Daoy (cell line): ENCODE results near the gene CPEB4. TPM values are rescaled to one million over a fixed set of nuclear protein-coding genes. Genes with fewer than 3 reads are reported as not detected.

ENCODE experiments used
- DNase-seq: peaks from one replicate; pipeline ENCODE4 v3.0.0-alpha.2; 2015; ENCODE audit warnings: low read depth
- total RNA-seq: library from RNA; depleted of rRNA; stranded (reverse); fragments of >200 nt; shearing (Covaris generic); gene quantifications from 2 replicates; pipeline ENCODE4 v1.2.3, GENCODE V29; 2014

The CPEB4 gene
- total RNA-seq, 1 experiment from 2014 or later, result 21.4 TPM

DNA sequence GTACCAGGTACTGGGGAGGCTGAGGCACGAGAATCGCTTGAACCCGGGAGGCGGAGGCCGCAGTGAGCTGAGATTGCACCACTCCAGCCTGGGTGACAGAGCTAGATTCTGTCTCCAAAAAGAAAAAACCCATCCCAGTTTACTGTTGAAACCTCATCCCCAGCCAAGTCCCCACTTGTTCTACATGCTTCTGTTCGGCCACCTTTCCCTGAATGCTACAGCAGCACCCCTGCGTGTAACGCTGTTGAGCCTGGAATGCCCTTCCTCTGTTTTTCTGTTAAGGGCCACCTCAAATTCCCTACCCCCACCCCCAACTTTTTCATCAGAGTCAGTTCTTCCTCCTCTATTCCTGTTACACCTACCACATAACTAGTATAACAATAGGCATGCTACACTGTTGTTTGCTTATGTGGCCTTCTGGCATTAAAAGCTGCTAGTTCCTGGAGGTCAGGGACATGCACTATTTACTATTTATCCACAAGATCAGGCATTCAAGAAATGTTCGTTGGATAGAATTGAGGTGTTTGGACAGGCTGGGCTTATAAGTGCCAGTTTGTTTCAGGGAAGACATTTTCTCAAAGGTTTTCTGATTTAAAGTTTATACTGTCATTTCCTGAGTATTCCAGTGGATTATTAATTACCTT is 53.7 kb downstream of the CPEB4 start:
- no peak for DNase-seq

DNA sequence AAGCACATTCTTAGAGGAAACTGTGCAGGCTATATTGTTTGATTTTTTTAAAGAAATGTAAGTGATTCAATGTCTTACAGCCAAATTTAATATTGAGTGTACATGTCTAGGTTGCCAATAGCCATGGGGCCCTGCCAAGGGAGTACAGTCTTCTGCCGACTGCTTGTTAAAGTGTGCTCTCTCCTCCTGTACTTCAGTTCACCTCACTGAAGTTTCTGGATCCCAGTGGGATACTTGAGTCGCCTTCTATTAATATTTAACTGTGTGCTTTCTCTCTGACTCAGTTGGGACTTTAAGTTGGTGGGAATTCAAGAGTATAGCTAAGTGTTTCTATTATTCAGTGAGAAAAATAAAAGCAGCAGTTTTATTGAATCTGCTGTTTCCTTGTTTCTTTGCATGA is 56.4 kb downstream of the CPEB4 start:
- DNase-seq, result no peak

GRCh38 chr5:173945160-173945559 is 57.0 kb downstream of the CPEB4 start:
- no peak for DNase-seq

GRCh38 chr5:173946323-173946722 is 58.2 kb downstream of the CPEB4 start:
- DNase-seq, result no peak

DNA sequence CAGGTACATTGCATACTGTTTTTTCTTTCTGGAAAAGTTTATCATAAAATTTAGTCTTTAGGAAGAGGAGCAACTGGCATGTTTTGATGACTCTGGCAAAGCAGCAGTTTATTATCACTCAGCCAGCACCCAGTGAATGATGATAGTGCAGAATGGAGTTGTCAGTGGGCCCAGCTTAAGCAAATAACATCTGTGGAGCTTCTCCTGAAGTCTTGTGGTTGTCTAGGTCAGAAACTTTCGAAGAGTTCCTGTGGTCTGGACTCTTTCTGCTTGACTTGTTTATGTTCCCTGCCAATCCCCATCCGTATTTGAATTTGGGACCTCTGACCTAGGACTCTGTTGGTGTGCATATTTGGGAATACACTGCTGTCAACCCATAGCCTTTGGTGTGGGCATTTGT is 62.7 kb downstream of the CPEB4 start:
- no peak for DNase-seq

GRCh38 chr5:173953528-173954090 is 65.5 kb downstream of the CPEB4 start:
- no peak for DNase-seq

DNA sequence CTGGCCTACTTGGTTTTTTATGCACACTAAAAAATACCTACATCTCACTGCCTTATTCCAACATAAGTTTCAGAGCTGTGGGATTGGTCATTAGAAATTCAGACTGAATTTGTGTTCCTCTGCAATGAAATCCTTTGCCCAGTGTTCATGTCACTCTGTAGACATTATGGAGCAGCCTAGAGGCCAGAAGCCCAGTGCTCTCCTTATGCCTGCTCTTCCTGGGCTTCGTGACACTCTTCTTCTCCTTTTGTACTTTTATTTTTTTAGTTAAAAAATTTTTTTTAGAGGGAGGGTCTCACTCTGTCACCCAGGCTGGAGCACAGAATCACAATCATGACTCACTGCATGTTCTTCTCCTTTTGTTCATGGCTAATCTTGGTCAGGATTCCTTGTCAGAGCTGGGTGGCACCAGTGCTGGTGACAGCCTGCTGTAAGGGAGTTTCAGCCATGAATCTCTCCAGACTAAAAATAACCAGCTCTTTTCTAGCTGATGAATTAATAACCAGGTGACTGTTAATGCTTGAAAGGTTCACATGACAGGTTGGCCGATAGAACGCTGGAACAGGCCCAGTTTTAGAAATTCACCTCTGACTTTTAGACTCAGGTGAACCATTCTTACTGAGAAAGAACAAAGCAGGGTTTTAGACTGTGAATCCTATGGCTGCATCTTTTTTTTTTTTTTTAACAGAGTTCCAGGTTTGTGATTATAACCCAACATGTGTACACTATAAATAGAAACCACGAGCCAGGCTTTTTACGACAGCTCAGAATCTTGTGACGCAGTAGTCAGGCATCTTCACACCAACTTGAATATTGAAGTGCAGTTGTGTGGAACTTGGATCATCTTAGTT is 66.7 kb downstream of the CPEB4 start:
- no peak for DNase-seq

DNA sequence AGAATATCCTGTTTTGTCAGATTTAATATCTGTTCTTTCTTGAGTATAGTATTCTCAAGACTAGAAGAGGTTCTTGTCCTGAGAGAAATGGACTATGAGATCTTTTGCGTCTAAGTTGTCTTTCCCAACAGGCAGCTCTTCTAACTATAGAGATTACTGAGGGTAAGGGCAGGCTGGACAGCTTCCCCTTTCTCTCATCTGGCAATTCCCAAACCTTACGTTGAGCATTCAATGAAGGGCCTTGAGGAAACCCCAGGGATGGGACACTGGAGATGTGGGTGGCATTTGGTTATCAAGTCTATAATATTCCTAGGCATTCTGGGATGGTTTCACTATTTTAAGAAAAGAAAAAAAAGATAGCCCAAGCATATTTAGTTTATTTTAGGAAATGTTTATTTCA is 72.8 kb downstream of the CPEB4 start:
- no peak for DNase-seq

GRCh38 chr5:173961418-173961817 is 73.3 kb downstream of the CPEB4 start:
- no peak for DNase-seq

DNA sequence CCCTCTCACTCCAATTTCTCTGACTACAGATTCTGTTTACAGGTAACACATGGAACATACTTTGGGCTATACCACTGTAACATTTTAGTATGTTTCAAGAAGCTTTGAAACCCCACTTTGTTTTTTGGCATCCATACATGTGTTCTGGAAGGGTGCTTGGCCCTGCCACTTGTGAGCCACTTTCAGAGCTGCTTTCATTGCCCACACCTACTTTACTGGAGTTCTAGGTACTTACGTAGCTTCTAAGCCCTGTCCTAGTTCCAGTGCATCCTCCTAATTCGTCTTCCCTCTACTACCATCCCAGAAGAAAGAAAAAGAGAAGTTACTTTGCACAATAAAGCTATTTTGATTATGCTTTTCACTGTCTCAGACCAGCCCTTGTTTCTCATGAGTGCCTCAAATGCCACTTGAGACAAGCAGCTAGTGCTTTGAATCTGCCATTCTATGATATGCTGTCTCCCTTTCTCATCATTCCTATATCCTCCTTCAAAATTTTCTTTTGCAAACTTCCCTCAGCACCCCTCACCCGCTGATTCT is 74.4 kb downstream of the CPEB4 start:
- DNase-seq, result no peak

DNA sequence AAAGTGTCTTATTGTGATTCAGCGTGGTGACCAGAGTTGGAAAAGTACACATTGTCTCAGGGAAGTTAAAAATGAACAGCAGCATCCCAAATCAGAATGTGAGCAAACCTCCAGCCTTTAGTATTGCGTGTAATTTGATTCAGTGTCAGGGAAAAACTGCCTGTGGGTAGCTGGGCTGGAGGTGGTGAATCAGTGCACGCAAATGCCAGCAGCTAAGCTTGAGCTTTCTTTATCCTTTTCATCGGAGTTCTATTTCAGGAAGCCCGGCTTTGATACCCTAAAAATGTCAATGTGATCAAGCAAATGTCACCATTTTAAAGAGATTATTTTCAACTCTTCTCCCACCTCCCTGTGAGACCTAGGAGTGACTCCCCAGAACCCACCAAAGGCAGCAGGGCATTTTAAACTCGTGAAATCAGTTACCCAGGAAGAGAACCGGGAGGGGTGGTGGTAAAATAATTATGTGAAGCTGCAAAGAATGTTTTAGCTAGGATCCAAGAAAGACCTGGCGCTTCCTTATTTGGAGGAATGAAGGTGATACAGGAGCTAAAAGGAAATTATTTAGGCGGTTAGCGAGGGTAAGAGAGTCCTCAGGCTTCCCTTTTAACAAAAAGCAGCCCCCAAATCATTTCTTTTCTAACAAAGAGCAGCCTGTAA is 75.2 kb downstream of the CPEB4 start:
- DNase-seq, result peak; percentile 80

DNA sequence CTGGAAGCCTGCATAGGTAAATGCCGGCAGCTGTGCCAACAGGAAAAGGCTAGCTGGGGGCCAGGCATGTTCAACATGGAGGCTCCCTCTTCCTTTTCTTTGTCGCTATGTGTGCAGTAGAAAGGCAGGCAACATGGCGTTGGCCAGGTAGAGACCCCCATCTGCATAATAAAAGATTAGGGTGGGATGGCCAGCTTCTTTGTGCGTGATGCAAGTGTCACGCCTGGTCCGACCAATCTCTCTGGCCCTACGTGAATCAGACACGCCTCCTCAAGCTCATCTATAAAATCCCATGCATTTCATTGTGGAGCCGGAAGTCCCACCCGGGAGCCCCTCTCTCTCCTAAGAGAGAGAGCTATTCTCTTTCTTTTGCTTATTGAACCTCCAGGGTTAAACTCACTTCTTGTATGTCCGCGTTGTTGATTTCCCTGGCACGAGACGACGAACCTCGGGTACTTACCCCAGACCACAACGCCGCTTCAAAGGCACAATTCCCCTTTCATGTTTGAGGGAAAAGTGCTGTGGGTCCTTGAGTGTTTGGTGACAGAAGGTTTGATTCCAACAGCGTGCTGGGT is 75.8 kb downstream of the CPEB4 start:
- DNase-seq, result peak; percentile 73

DNA sequence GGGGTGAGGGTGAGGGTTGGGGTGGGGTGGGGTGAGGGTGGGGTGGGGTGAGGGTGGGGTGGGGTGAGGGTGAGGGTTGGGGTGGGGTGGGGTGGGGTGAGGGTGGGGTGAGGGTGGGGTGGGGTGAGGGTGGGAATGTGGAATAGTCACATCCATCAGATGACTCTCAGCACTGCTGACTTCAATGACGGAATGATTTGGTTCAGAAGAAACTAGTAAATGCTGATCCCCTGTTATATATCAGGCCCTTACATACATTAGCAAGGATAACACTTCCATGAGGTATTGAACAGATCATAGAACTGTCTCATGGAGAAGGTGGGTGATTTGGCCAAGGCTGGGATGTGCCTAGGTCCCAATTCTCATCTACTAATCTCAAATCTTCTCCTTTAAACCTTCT is 76.4 kb downstream of the CPEB4 start:
- no peak for DNase-seq

DNA sequence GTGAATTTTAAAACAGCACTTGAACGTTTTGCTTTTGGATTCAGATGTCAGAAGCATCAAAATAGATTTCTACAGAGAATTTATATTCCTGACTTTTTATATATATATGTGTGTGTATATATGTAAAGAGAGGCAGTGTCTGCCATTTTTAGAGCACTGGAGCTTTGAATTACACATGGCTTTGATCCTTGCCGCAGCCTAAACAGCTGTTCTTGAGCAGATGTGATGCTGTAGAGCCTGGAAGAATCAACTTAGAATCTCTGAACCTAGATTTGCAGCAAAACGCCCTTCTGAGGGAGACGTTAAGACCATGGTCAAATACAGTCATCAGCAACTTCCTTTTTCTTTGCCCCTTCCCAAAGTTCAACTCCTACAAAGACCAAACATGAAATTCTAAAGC is 79.1 kb downstream of the CPEB4 start:
- no peak for DNase-seq

- no peak for DNase-seq
Observed at GRCh38 chr5:173968154-173968797, 80.1 kb downstream of the CPEB4 start.

DNA sequence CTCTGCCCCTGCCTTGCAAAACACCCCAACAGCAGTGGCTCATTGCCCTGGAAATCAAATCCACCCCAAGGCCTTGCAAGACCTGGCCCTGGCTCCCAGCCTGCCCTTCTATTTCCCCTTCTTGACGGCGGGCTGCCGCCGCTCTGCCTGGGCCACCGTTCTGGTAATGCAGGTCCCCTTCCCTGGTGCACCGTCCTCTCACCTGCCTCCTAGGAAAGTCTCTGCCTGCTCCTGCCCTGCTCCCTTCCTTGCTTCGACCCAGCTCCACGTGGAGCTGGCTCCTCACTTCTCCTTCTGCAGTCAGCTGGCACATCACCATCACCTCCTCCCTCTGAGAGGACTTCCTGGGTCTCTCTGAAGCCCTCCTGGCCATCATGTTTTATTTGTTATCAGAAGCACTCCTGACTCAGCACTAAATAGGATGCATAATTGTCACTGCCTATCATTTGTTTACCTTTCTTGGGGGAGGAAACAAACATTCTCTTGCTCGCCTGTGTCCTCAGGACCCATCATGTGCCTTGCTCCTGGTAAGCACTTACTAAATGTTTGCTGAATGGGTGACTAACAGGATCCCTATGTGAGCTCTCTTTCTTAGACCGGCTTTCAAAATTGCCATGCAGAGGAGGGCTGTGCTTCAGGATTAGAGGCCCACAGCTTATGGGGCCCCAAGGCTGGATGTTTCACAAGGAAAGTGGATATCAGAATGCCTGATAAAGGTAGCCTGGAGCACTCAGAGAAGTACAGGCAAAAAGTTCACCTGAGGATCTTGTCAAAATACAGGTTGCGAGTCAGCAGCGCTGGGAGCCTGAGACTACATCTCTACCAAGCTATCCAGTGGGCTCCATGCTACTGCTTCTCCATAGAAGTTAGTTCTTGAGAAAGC is 81.3 kb downstream of the CPEB4 start:
- peak; percentile 41 for DNase-seq

- no peak for DNase-seq
Observed at GRCh38 chr5:173970878-173971650, 82.9 kb downstream of the CPEB4 start.

GRCh38 chr5:173971681-173972345 is 83.7 kb downstream of the CPEB4 start:
- no peak for DNase-seq

DNA sequence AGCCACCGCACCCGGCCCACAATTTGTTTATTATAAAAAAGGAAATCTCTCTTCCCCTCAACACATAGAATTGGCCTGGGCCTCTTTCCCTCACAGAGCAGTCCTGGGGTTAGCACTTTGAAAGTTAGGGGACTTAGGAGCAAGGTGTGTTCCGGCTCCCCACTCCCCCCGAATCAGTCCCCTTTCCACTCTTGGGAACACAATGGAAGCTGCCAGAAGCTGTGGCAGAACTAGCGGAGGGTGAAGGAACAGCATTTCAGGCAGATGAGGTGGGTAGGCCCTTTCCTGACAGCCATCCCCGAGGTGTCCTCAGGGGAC is 84.4 kb downstream of the CPEB4 start:
- DNase-seq, result no peak
